ENCODE results near the gene SLC22A23. TPM values are rescaled to one million over a fixed set of nuclear protein-coding genes. Genes with fewer than 3 reads are reported as not detected.

SLC22A23 gene
- total RNA-seq, 2 donors from 2014 or later = 85.7 to 89.5 TPM

- no peak overlapping the region for H3K9ac ChIP-seq (ENCODE audit: low read depth in 2 of 2, low read length in 2 of 2)
- no peak for TF ChIP-seq CTCF (IDR thresholded peaks at IDR 0.05)
- no peak overlapping the region for H3K27ac ChIP-seq
- H3K4me3 ChIP-seq = no peak overlapping the region
- intact Hi-C loops (cut with DNase I) = no loop called here
- no peaks in the 10 kb centered on the region for H3K27me3 ChIP-seq
- H3K36me3 ChIP-seq = no peaks in the 10 kb centered on the region
- no peaks in the 10 kb centered on the region for H3K9me3 ChIP-seq
- no peak for DNase-seq
- H3K4me1 ChIP-seq = no peaks in the 10 kb centered on the region
These were observed 111.0 kb downstream of the SLC22A23 start for GRCh38 chr6:3345836-3346235.

- Histone ChIP-seq H3K27me3 (no peaks in the 10 kb centered on the region), H3K9ac (ENCODE audit: low read depth in 2 of 2, low read length in 2 of 2) (no peak overlapping the region), H3K4me3 (no peak overlapping the region), H3K27ac (no peak overlapping the region), H3K36me3 (no peaks in the 10 kb centered on the region), H3K9me3 (no peaks in the 10 kb centered on the region), H3K4me1 (peaks cover 2% of the 10 kb centered on the region)
- no peak for TF ChIP-seq CTCF (IDR thresholded peaks at IDR 0.05)
- DNase-seq = no peak
- intact Hi-C loops (cut with DNase I) = no loop called here
These were observed 113.6 kb downstream of the SLC22A23 start for GRCh38 chr6:3343089-3343883.

- no peak overlapping the region for H3K4me3 ChIP-seq
- H3K27ac ChIP-seq = no peak overlapping the region
- no peaks in the 10 kb centered on the region for H3K9me3 ChIP-seq
- H3K36me3 ChIP-seq = no peaks in the 10 kb centered on the region
- peaks cover 11% of the 10 kb centered on the region for H3K4me1 ChIP-seq
- DNase-seq = no peak
- H3K27me3 ChIP-seq = no peaks in the 10 kb centered on the region
- intact Hi-C loops (cut with DNase I) = no loop called here
- H3K9ac ChIP-seq (ENCODE audit: low read depth in 2 of 2, low read length in 2 of 2) = no peak overlapping the region
- TF ChIP-seq CTCF (IDR thresholded peaks at IDR 0.05) = no peak
These were observed 115.4 kb downstream of the SLC22A23 start for GRCh38 chr6:3341467-3341866.

GRCh38 chr6:3340894-3341293 is 116.0 kb downstream of the SLC22A23 start:
- H3K4me1 ChIP-seq = peaks cover 11% of the 10 kb centered on the region
- no peaks in the 10 kb centered on the region for H3K9me3 ChIP-seq
- no peak overlapping the region for H3K4me3 ChIP-seq
- no peaks in the 10 kb centered on the region for H3K27me3 ChIP-seq
- no peaks in the 10 kb centered on the region for H3K36me3 ChIP-seq
- intact Hi-C loops (cut with DNase I) = no loop called here
- no peak overlapping the region for H3K9ac ChIP-seq (ENCODE audit: low read depth in 2 of 2, low read length in 2 of 2)
- TF ChIP-seq CTCF (IDR thresholded peaks at IDR 0.05) = no peak
- H3K27ac ChIP-seq = no peak overlapping the region
- no peak for DNase-seq

GRCh38 chr6:3340358-3340802 is 116.5 kb downstream of the SLC22A23 start:
- intact Hi-C loops (cut with DNase I) = no loop called here
- no peak overlapping the region for H3K27ac ChIP-seq
- H3K36me3 ChIP-seq = no peaks in the 10 kb centered on the region
- H3K4me3 ChIP-seq = no peak overlapping the region
- no peaks in the 10 kb centered on the region for H3K9me3 ChIP-seq
- peaks cover 11% of the 10 kb centered on the region for H3K4me1 ChIP-seq
- DNase-seq = no peak
- TF ChIP-seq CTCF (IDR thresholded peaks at IDR 0.05) = no peak
- no peak overlapping the region for H3K9ac ChIP-seq (ENCODE audit: low read depth in 2 of 2, low read length in 2 of 2)
- H3K27me3 ChIP-seq = no peaks in the 10 kb centered on the region

Measured in colonic mucosa (tissue), 4 donors.